Stromal cell of bone marrow (primary cell): ENCODE results near the gene ANKRD28.

Source experiments
- DNase-seq: peaks from one replicate; pipeline ENCODE4 v3.0.0-alpha.2; 2012; ENCODE audit warnings: low read depth

The ANKRD28 gene

GRCh38 chr3:15664144-15664543 is 133.6 kb downstream of the ANKRD28 start:
- no peak for DNase-seq

- DNase-seq, result no peak
Observed at GRCh38 chr3:15660055-15660935, 137.5 kb downstream of the ANKRD28 start.

- DNase-seq, result no peak
Observed at GRCh38 chr3:15659254-15659975, 138.4 kb downstream of the ANKRD28 start.

GRCh38 chr3:15657016-15657415 is 140.8 kb downstream of the ANKRD28 start:
- no peak for DNase-seq

- DNase-seq, result no peak
Observed at GRCh38 chr3:15656342-15656741, 141.4 kb downstream of the ANKRD28 start.

- no peak for DNase-seq
Observed at GRCh38 chr3:15654891-15655290, 142.9 kb downstream of the ANKRD28 start.

- DNase-seq, result no peak
Observed at GRCh38 chr3:15654127-15654526, 143.7 kb downstream of the ANKRD28 start.

GRCh38 chr3:15653321-15653720 is 144.5 kb downstream of the ANKRD28 start:
- no peak for DNase-seq

GRCh38 chr3:15651396-15651795 is 146.4 kb downstream of the ANKRD28 start:
- no peak for DNase-seq

- DNase-seq, result no peak
Observed at GRCh38 chr3:15649858-15650257, 147.9 kb downstream of the ANKRD28 start.

- DNase-seq, result no peak
Observed at GRCh38 chr3:15649341-15649740, 148.4 kb downstream of the ANKRD28 start.

GRCh38 chr3:15647611-15648167 is 150.1 kb downstream of the ANKRD28 start:
- DNase-seq, result peak; percentile 89

GRCh38 chr3:15646851-15647511 is 150.8 kb downstream of the ANKRD28 start:
- DNase-seq, result peak; percentile 99

- DNase-seq, result peak; percentile 70
Observed at GRCh38 chr3:15645740-15646501, 151.9 kb downstream of the ANKRD28 start.

GRCh38 chr3:15645246-15645645 is 152.5 kb downstream of the ANKRD28 start:
- no peak for DNase-seq

- DNase-seq, result no peak
Observed at GRCh38 chr3:15638891-15639262, 158.9 kb downstream of the ANKRD28 start.

- no peak for DNase-seq
Observed at GRCh38 chr3:15638193-15638890, 159.4 kb downstream of the ANKRD28 start.

- DNase-seq, result no peak
Observed at GRCh38 chr3:15637131-15637951, 160.4 kb downstream of the ANKRD28 start.

- peak; percentile 82 for DNase-seq
Observed at GRCh38 chr3:15636028-15636709, 161.6 kb downstream of the ANKRD28 start.
